Neural cell (in vitro differentiated cells): Measurements from ENCODE around the gene UTP15. TPM values are rescaled to one million over a fixed set of nuclear protein-coding genes. Genes with fewer than 3 reads are reported as not detected.

ENCODE experiments used
- H2AFZ ChIP-seq: fragments of 200-600, 300-800 bp; sonication (generic), shearing (Covaris generic); 2 replicates; pipeline ENCODE4 v1.6.0; 2014; ENCODE audit warnings: low read depth, mild to moderate bottlenecking, antibody characterized with exemption, low read length, moderate library complexity
- H3F3A ChIP-seq: fragments of 200-600 bp; shearing (Covaris generic); 2 replicates; pipeline ENCODE4 v1.6.1; 2016; ENCODE audit warnings: mild to moderate bottlenecking, moderate library complexity, mixed read lengths, antibody characterized with exemption, low read length; ENCODE audit not compliant: insufficient read depth, poor library complexity, severe bottlenecking
- H3K27ac ChIP-seq: fragments of 200-600, 300-800 bp; sonication (generic), shearing (Covaris generic); 2 replicates; pipeline ENCODE4 v1.5.1; 2014; ENCODE audit warnings: mild to moderate bottlenecking, low read length, moderate library complexity
- H3K27me3 ChIP-seq: fragments of 300-800, 200-600 bp; sonication (generic), shearing (Covaris generic); 2 replicates; pipeline ENCODE4 v1.6.0; 2014; ENCODE audit warnings: mild to moderate bottlenecking, low read depth, low read length, moderate library complexity; ENCODE audit not compliant: insufficient read depth
- H3K36me3 ChIP-seq: fragments of 300-800, 200-600 bp; sonication (generic), shearing (Covaris generic); 2 replicates; pipeline ENCODE4 v1.5.1; 2014; ENCODE audit warnings: mild to moderate bottlenecking, antibody characterized with exemption, low read length, moderate library complexity; ENCODE audit not compliant: insufficient read depth
- H3K4me2 ChIP-seq: fragments of 300-800, 200-600 bp; sonication (generic), shearing (Covaris generic); 2 replicates; pipeline ENCODE4 v1.6.0; 2014; ENCODE audit warnings: mild to moderate bottlenecking, low read length
- H3K4me3 ChIP-seq: fragments of 300-800, 200-600 bp; sonication (generic), shearing (Covaris generic); 2 replicates; pipeline ENCODE4 v1.5.1; 2014; ENCODE audit warnings: mild to moderate bottlenecking, low read length, moderate library complexity
- H3K79me2 ChIP-seq: fragments of 200-600 bp; shearing (Covaris generic); replicated peaks from 2 replicates; pipeline ENCODE4 v1.6.0; 2014; ENCODE audit warnings: mild to moderate bottlenecking, low read length, moderate library complexity; ENCODE audit not compliant: insufficient read depth
- H3K9ac ChIP-seq: fragments of 300-800, 200-600 bp; sonication (generic), shearing (Covaris generic); 2 replicates; pipeline ENCODE4 v1.6.1; 2016; ENCODE audit warnings: mild to moderate bottlenecking, low read length, mixed read lengths
- H3K9me2 ChIP-seq: fragments of 200-600 bp; shearing (Covaris generic); 2 replicates; pipeline ENCODE4 v1.6.1; 2016; ENCODE audit warnings: mild to moderate bottlenecking, low read length, mixed read lengths; ENCODE audit not compliant: insufficient read depth
- H3K9me3 ChIP-seq: fragments of 200-600, 300-800 bp; sonication (generic), shearing (Covaris generic); 2 replicates; pipeline ENCODE4 v1.6.1; 2016; ENCODE audit warnings: mild to moderate bottlenecking, mixed run types, low read length, moderate library complexity, mixed read lengths
- H4K20me1 ChIP-seq: fragments of 200-600 bp; shearing (Covaris generic); 2 replicates; pipeline ENCODE4 v1.6.1; 2016; ENCODE audit warnings: mild to moderate bottlenecking, mixed run types; ENCODE audit not compliant: insufficient read depth
- CTCF ChIP-seq: fragments of 450-650 bp; IDR thresholded peaks from 2 replicates; pipeline ENCODE4 v1.5.1; 2014; ENCODE audit warnings: antibody characterized with exemption, mild to moderate bottlenecking, moderate library complexity; ENCODE audit not compliant: poor library complexity, severe bottlenecking
- EP300 ChIP-seq: fragments of 450-650 bp; conservative IDR thresholded peaks from 2 replicates; pipeline ENCODE4 v1.6.1; 2014; ENCODE audit warnings: antibody characterized with exemption, mild to moderate bottlenecking, moderate library complexity; ENCODE audit not compliant: poor library complexity, severe bottlenecking
- EZH2 ChIP-seq: fragments of 200-600, 300-800 bp; shearing (Covaris generic), sonication (generic); IDR thresholded peaks from 2 replicates; pipeline ENCODE4 v1.6.1; 2014; ENCODE audit warnings: antibody characterized with exemption, low read length, borderline replicate concordance, mild to moderate bottlenecking; ENCODE audit not compliant: insufficient read depth, poor library complexity, severe bottlenecking
- MXI1 ChIP-seq: fragments of 450-650 bp; conservative IDR thresholded peaks from 2 replicates; pipeline ENCODE4 v1.6.1; 2014; ENCODE audit warnings: antibody characterized with exemption, mild to moderate bottlenecking; ENCODE audit not compliant: poor library complexity, severe bottlenecking
- POLR2AphosphoS5 ChIP-seq: IDR thresholded peaks from 2 replicates; pipeline ENCODE4 v1.6.1; 2012
- RAD21 ChIP-seq: fragments of 450-650 bp; conservative IDR thresholded peaks from 2 replicates; pipeline ENCODE4 v1.6.1; 2014; ENCODE audit warnings: antibody characterized with exemption, mild to moderate bottlenecking, moderate library complexity
- REST ChIP-seq: IDR thresholded peaks from 2 replicates; pipeline ENCODE4 v1.6.1; 2012; ENCODE audit warnings: borderline replicate concordance
- SMC3 ChIP-seq: fragments of 450-650 bp; conservative IDR thresholded peaks from 2 replicates; pipeline ENCODE4 v1.6.1; 2014; ENCODE audit warnings: antibody characterized with exemption, mild to moderate bottlenecking, moderate library complexity; ENCODE audit not compliant: poor library complexity
- TAF1 ChIP-seq: IDR thresholded peaks from 2 replicates; pipeline ENCODE4 v1.6.1; 2012; ENCODE audit warnings: low read depth
- polyA plus RNA-seq: library from polyadenylated mRNA; depleted of rRNA; stranded (reverse); fragments of >200 nt; gene quantifications from 2 replicates; pipeline ENCODE4 v1.2.3, GENCODE V29; 2014

The UTP15 gene
- polyA plus RNA-seq, 1 donor from 2014 or later = 18.1 TPM

DNA sequence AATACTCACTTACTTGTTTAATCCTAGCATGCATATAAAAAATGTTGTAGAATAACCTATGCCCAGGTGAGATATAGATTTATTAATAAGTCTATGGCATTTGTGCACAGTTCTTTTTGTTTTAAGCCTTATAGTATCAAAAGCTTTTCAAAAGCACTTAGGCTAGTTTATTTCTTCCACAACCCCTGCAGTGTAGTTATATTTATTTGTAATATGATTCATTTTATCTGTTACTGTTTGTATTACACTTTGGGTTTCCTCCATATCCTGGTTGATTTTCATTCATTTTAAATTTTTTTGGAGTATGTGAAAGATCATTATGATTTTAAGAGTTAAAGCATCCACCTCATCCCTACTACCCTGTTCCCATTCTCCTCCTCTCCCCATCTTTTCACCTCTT is 41.7 kb downstream of the UTP15 start:
- Histone ChIP-seq H3K9ac (no peak overlapping the region), H3K27me3 (no peaks in the 10 kb centered on the region), H3K79me2 (no peaks in the 10 kb centered on the region), H3K27ac (no peak overlapping the region), H3F3A (no peaks in the 10 kb centered on the region), H2AFZ (no peak overlapping the region), H3K4me2 (no peak overlapping the region), H3K36me3 (no peaks in the 10 kb centered on the region), H3K9me2 (no peaks in the 10 kb centered on the region), H3K9me3 (no peaks in the 10 kb centered on the region), H4K20me1 (no peaks in the 10 kb centered on the region), H3K4me3 (no peak overlapping the region)
- TF ChIP-seq REST (no peak), CTCF (no peak), POLR2AphosphoS5 (no peak), TAF1 (no peak), RAD21 (no peak), EP300 (no peak), MXI1 (no peak), SMC3 (no peak), EZH2 (no peak)

DNA sequence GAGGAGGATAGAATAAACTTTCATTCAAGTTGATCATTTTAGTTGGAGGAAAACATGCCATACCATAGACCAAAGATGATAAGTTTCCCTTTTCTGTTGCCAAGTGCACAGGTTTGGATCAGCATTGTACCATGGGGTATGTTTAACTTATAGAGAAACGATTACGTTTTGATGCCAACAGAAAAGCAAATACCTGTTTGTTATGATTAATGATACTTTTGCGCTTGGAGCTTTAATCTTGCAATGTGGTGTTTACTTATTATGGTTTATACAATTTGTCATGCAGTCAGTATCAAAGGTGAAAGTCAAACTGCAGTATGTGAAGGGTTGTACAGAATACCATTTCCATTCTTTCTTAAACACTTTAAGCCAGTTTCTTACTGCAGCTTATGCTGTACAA is 47.3 kb downstream of the UTP15 start:
- no peak overlapping the region for H3K27ac ChIP-seq
- no peaks in the 10 kb centered on the region for H3F3A ChIP-seq
- H4K20me1 ChIP-seq = no peaks in the 10 kb centered on the region
- no peak overlapping the region for H3K4me3 ChIP-seq
- H3K4me2 ChIP-seq = no peak overlapping the region
- no peaks in the 10 kb centered on the region for H3K9me3 ChIP-seq
- TF ChIP-seq EZH2 (no peak), SMC3 (no peak), CTCF (no peak), REST (no peak), MXI1 (no peak), RAD21 (no peak), POLR2AphosphoS5 (no peak), EP300 (no peak), TAF1 (no peak)
- H2AFZ ChIP-seq = no peak overlapping the region
- no peaks in the 10 kb centered on the region for H3K27me3 ChIP-seq
- no peaks in the 10 kb centered on the region for H3K36me3 ChIP-seq
- H3K79me2 ChIP-seq = no peaks in the 10 kb centered on the region
- no peaks in the 10 kb centered on the region for H3K9me2 ChIP-seq
- H3K9ac ChIP-seq = no peak overlapping the region
